Stomach (tissue), 4 donors: ENCODE results near the gene KIAA0513.

ENCODE experiments used
- CTCF ChIP-seq, 7 experiments: fragments of 450-650 bp in 4 of 7; fragments of 200-600 bp in 3 of 7; sonication (generic) in 3 of 7; IDR thresholded peaks; one replicate each; pipeline ENCODE4 v1.5.1; 2016 to 2019; ENCODE audit warnings: antibody characterized with exemption in 7 of 7, control low read depth in 2 of 7, mild to moderate bottlenecking in 1 of 7
- EP300 ChIP-seq: sonication (generic); formaldehyde crosslinking; IDR thresholded peaks from one replicate; pipeline ENCODE4 v1.6.1; 2017; ENCODE audit warnings: antibody characterized with exemption
- POLR2A ChIP-seq, 4 donors: fragments of 450-650 bp; IDR thresholded peaks; one replicate each; pipeline ENCODE4 v1.6.1; 2016; ENCODE audit warnings: antibody characterized with exemption in 4 of 4, control low read depth in 2 of 4, mild to moderate bottlenecking in 1 of 4, moderate library complexity in 1 of 4
- POLR2AphosphoS5 ChIP-seq, 3 donors: sonication (generic); formaldehyde crosslinking; IDR thresholded peaks; one replicate each; pipeline ENCODE4 v1.6.1; 2016; ENCODE audit warnings: antibody characterized with exemption in 3 of 3

DNA sequence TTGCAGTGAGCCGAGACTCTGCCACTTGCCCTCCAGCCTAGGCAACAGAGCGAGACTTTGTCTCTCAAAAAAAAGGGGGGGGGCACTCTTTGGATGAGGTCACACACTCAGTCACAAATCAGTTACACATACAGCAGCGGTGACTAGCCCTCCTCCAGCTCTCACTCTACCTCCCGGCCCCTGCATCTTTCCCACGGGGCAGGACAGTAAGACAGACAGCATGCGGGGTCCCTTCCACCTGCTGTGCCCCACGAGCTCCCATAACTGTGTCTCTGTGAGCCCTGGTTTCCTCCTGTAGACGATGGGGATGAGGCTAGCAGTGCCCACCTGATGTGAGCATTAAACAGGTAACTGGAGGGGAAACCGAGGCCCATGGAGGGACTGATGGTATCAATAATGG, 79.5 kb downstream of the KIAA0513 start:
- TF ChIP-seq CTCF (IDR thresholded peaks at IDR 0.05) (no peak), POLR2A (IDR thresholded peaks at IDR 0.05) (no peak), EP300 (no peak), POLR2AphosphoS5 (IDR thresholded peaks at IDR 0.05) (no peak)
